ENCODE measurements around the gene GXYLT1. TPM values are rescaled to one million over a fixed set of nuclear protein-coding genes. Genes with fewer than 3 reads are reported as not detected.

The GXYLT1 gene
- total and polyA plus RNA-seq, 2 experiments from 2014 or later = 13.7 to 14.6 TPM

DNA sequence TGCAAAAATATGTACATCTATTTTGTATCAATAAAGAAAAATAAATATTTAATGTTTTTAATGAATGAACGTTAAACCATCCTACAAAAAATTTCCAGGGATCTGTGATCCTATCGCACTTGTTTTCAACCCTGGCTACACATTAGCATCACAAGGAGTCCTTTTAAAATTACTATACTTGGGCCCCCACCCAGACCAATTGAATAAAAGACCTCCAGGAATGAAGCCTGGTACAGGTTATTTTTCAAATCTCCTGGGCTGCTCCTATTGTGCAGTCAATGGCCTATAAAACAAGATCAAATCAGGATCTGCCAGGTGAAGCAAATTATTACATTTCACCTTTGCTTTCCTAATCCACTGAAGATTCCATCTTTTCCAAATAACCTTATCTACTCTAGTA lies 33.4 kb upstream of the GXYLT1 start:
- no peak for DNase-seq
- H3K9me3 ChIP-seq (ENCODE audit: low read depth) = no peaks in the 10 kb centered on the region

DNA sequence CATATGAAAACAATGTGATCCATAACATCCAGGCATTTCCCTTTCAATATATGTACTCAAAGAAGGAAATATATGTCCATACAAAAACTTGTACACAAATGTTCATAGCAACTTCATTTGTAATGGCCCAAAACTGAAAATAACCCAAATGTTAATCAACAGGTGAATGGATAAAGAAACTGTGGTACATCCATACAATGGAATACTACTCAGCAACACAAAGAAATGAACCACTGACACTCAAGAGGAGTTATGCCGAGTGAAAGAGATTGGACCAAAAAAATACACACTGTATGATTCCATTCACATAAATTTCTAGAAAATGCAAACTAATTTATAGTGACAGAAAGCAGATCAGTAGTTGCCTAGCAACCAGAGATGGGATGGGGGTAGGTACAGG lies 30.3 kb upstream of the GXYLT1 start:
- no peaks in the 10 kb centered on the region for H3K36me3 ChIP-seq (ENCODE audit: low read depth)
- no peak for DNase-seq
- peaks cover 80% of the 10 kb centered on the region for H3K79me2 ChIP-seq (ENCODE audit: insufficient read depth)
- H3K9me2 ChIP-seq (ENCODE audit: insufficient read depth) = no peaks in the 10 kb centered on the region
- H3K9ac ChIP-seq = no peak overlapping the region
- no peaks in the 10 kb centered on the region for H3K4me1 ChIP-seq (ENCODE audit: insufficient read depth)
- H3K27ac ChIP-seq = no peak overlapping the region
- no peak overlapping the region for H2AFZ ChIP-seq
- WGBS, 2 experiments (ENCODE audit: low coverage in 1 of 2, low lambda C conversion rate in 2 of 2, missing lambda C conversion rate in 2 of 2) = 94 to 100% methylated on average over 1 of the region's 1 CpG
- H4K20me1 ChIP-seq (ENCODE audit: insufficient read depth) = no peaks in the 10 kb centered on the region
- no peak overlapping the region for H3K4me2 ChIP-seq (ENCODE audit: unreplicated experiment)
- H3K27me3 ChIP-seq (replicated peaks; ENCODE audit: insufficient read depth) = no peaks in the 10 kb centered on the region
- peaks cover 5% of the 10 kb centered on the region; the same call in 1 of the 2 replicates for H3F3A ChIP-seq (ENCODE audit: insufficient read depth)
- in situ Hi-C loops (cut with MboI) = no loop called here
- no peak overlapping the region for H3K4me3 ChIP-seq
- TF ChIP-seq EZH2 (IDR thresholded peaks at IDR 0.05; ENCODE audit: insufficient read depth, poor library complexity, severe bottlenecking) = no peak
- no peak for TF ChIP-seq EZH2phosphoT487 (IDR thresholded peaks at IDR 0.05; ENCODE audit: insufficient read depth, low read depth)
- no peaks in the 10 kb centered on the region for H3K9me3 ChIP-seq (ENCODE audit: low read depth)

More for the DNA sequence above, 33.4 kb upstream of the GXYLT1 start:
- no peak overlapping the region for H3K4me2 ChIP-seq (ENCODE audit: unreplicated experiment)
- H3F3A ChIP-seq (ENCODE audit: insufficient read depth) = peaks cover 5% of the 10 kb centered on the region; the same call in 1 of the 2 replicates
- H3K4me3 ChIP-seq = no peak overlapping the region
- TF ChIP-seq EZH2phosphoT487 (IDR thresholded peaks at IDR 0.05; ENCODE audit: insufficient read depth, low read depth) = no peak
- TF ChIP-seq EZH2 (IDR thresholded peaks at IDR 0.05; ENCODE audit: insufficient read depth, poor library complexity, severe bottlenecking) = no peak
- in situ Hi-C loops (cut with MboI) = no loop called here
- H3K9me2 ChIP-seq (ENCODE audit: insufficient read depth) = no peaks in the 10 kb centered on the region
- no peaks in the 10 kb centered on the region for H3K27me3 ChIP-seq (replicated peaks; ENCODE audit: insufficient read depth)
- peaks cover 70% of the 10 kb centered on the region for H3K79me2 ChIP-seq (ENCODE audit: insufficient read depth)
- no peaks in the 10 kb centered on the region for H3K4me1 ChIP-seq (ENCODE audit: insufficient read depth)
- no peaks in the 10 kb centered on the region for H4K20me1 ChIP-seq (ENCODE audit: insufficient read depth)
- H3K36me3 ChIP-seq (ENCODE audit: low read depth) = no peaks in the 10 kb centered on the region
- H3K9ac ChIP-seq = no peak overlapping the region
- H3K27ac ChIP-seq = no peak overlapping the region
- H2AFZ ChIP-seq = no peak overlapping the region
- WGBS, 2 experiments (ENCODE audit: low coverage in 1 of 2, low lambda C conversion rate in 2 of 2, missing lambda C conversion rate in 2 of 2) = 93 to 97% methylated on average over 2 of the region's 2 CpGs

- no peaks in the 10 kb centered on the region for H3K27me3 ChIP-seq (replicated peaks; ENCODE audit: insufficient read depth)
- H3K4me2 ChIP-seq (ENCODE audit: unreplicated experiment) = no peak overlapping the region
- H3K27ac ChIP-seq = no peak overlapping the region
- no peak overlapping the region for H2AFZ ChIP-seq
- in situ Hi-C loops (cut with MboI) = no loop called here
- H3K4me1 ChIP-seq (ENCODE audit: insufficient read depth) = no peaks in the 10 kb centered on the region
- DNase-seq = no peak
- H4K20me1 ChIP-seq (ENCODE audit: insufficient read depth) = no peaks in the 10 kb centered on the region
- peaks cover 5% of the 10 kb centered on the region; the same call in 1 of the 2 replicates for H3F3A ChIP-seq (ENCODE audit: insufficient read depth)
- H3K4me3 ChIP-seq = no peak overlapping the region
- peaks cover 81% of the 10 kb centered on the region for H3K79me2 ChIP-seq (ENCODE audit: insufficient read depth)
- TF ChIP-seq EZH2 (IDR thresholded peaks at IDR 0.05; ENCODE audit: insufficient read depth, poor library complexity, severe bottlenecking) = no peak
- no peak for TF ChIP-seq EZH2phosphoT487 (IDR thresholded peaks at IDR 0.05; ENCODE audit: insufficient read depth, low read depth)
- no peaks in the 10 kb centered on the region for H3K9me2 ChIP-seq (ENCODE audit: insufficient read depth)
- H3K9me3 ChIP-seq (ENCODE audit: low read depth) = no peaks in the 10 kb centered on the region
- H3K36me3 ChIP-seq (ENCODE audit: low read depth) = no peaks in the 10 kb centered on the region
- H3K9ac ChIP-seq = no peak overlapping the region
These were observed 29.4 kb upstream of the GXYLT1 start for GRCh38 chr12:42173961-42174521.

DNA sequence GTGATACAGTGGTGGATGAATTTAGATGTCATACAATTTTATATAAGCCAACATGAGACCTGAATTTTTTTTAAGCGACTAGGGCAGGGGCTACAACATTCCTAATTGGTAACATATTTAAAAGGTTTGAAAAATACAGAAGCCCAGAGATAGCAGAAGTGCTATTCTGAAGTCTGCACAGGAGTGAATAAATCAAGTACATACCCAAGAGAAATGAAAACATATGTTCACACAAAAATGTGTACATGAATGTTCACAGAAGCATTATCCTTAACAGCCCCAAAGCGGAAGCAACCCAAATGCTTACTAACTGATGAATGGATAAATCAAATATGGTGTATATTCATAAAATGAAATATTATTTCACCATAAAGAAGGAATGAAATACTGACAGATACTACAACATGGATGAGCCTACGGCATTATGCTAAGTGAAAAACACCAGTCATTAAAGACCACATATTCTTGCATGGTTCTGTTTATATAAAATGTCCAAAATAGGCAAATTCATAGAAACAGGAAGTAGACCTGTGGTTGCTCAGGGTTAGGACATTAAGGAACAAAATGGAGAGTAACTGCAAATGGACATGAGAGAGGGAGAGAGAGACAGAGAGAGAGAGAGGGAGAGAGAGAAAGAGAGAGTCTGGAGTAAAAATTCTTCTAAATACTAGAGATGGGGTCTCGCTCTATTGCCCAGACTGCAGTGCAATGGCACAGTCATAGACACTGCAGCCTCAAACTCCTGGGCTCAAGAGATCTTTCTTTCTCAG lies 28.0 kb upstream of the GXYLT1 start:
- no peak for DNase-seq
- Histone ChIP-seq H3K9ac (no peak overlapping the region), H3K4me1 (ENCODE audit: insufficient read depth) (no peaks in the 10 kb centered on the region), H2AFZ (no peak overlapping the region), H3K4me3 (no peak overlapping the region), H3K9me2 (ENCODE audit: insufficient read depth) (no peaks in the 10 kb centered on the region), H3K36me3 (ENCODE audit: low read depth) (no peaks in the 10 kb centered on the region), H3K27ac (no peak overlapping the region), H3K79me2 (ENCODE audit: insufficient read depth) (peaks cover 80% of the 10 kb centered on the region), H3K9me3 (ENCODE audit: low read depth) (no peaks in the 10 kb centered on the region), H3K4me2 (ENCODE audit: unreplicated experiment) (no peak overlapping the region), H4K20me1 (ENCODE audit: insufficient read depth) (no peaks in the 10 kb centered on the region), H3K27me3 (replicated peaks; ENCODE audit: insufficient read depth) (no peaks in the 10 kb centered on the region), H3F3A (ENCODE audit: insufficient read depth) (peaks cover 5% of the 10 kb centered on the region; the same call in 1 of the 2 replicates)
- no peak for TF ChIP-seq EZH2 (IDR thresholded peaks at IDR 0.05; ENCODE audit: insufficient read depth, poor library complexity, severe bottlenecking)
- in situ Hi-C loops (cut with MboI) = no loop called here
- 86 to 92% methylated on average over 4 of the region's 4 CpGs for WGBS, 2 experiments (ENCODE audit: low coverage in 1 of 2, low lambda C conversion rate in 2 of 2, missing lambda C conversion rate in 2 of 2)

All from GM23248 (cell line).